NCI-H460 (cell line): Measurements from ENCODE around the gene NCOA5. TPM values are rescaled to one million over a fixed set of nuclear protein-coding genes. Genes with fewer than 3 reads are reported as not detected.
"Not testable (repeated sequence)": the region's sequence is repeated elsewhere in the genome, so short reads cannot be mapped to it uniquely, and the experiment has no call there.

Experiments used
- DNase-seq: peaks from one replicate; pipeline ENCODE4 v3.0.0-alpha.2; 2016; ENCODE audit warnings: low read depth; ENCODE audit errors: extremely low read depth
- total RNA-seq: library from RNA; depleted of rRNA; stranded (reverse); fragments of >200 nt; shearing (Covaris generic); gene quantifications from 2 replicates; pipeline ENCODE4 v1.2.3, GENCODE V29; 2014

NCOA5 gene
- total RNA-seq, 1 experiment from 2014 or later = 19.1 TPM

- DNase-seq = no peak
Measured at GRCh38 chr20:46121184-46121930, 31.6 kb upstream of the NCOA5 start.

- no peak for DNase-seq
Measured at GRCh38 chr20:46120136-46120535, 30.4 kb upstream of the NCOA5 start.

GRCh38 chr20:46119547-46119946 lies 29.8 kb upstream of the NCOA5 start:
- no peak for DNase-seq

GRCh38 chr20:46119028-46119546 lies 29.3 kb upstream of the NCOA5 start:
- no peak for DNase-seq

- DNase-seq = no peak
Measured at GRCh38 chr20:46118481-46119020, 28.8 kb upstream of the NCOA5 start.

- DNase-seq = peak; percentile 77
Measured at GRCh38 chr20:46117704-46118467, 28.1 kb upstream of the NCOA5 start, which contains the start of gene CD40. Gene CD40 (plus strand): TSS chr20:46118314. CDS start chr20:46118344, 30 bp downstream.

GRCh38 chr20:46114449-46114848 lies 24.7 kb upstream of the NCOA5 start:
- DNase-seq = no peak

GRCh38 chr20:46113113-46113470 lies 23.3 kb upstream of the NCOA5 start:
- DNase-seq = no peak

- DNase-seq = no peak
Measured at GRCh38 chr20:46112430-46113112, 22.8 kb upstream of the NCOA5 start.

GRCh38 chr20:46111836-46112212 lies 22.1 kb upstream of the NCOA5 start:
- no peak for DNase-seq

GRCh38 chr20:46111028-46111835 lies 21.5 kb upstream of the NCOA5 start:
- DNase-seq = no peak

GRCh38 chr20:46108976-46109375 lies 19.2 kb upstream of the NCOA5 start:
- no peak for DNase-seq

- DNase-seq = no peak
Measured at GRCh38 chr20:46108435-46108841, 18.7 kb upstream of the NCOA5 start.

GRCh38 chr20:46107061-46107460 lies 17.3 kb upstream of the NCOA5 start:
- no peak for DNase-seq

- no peak for DNase-seq
Measured at GRCh38 chr20:46104262-46104661, 14.5 kb upstream of the NCOA5 start.

GRCh38 chr20:46102940-46103339 lies 13.2 kb upstream of the NCOA5 start:
- DNase-seq = no peak

GRCh38 chr20:46101957-46102356 lies 12.2 kb upstream of the NCOA5 start:
- DNase-seq = no peak

- DNase-seq = no peak
Measured at GRCh38 chr20:46100988-46101387, 11.2 kb upstream of the NCOA5 start.

- not testable (repeated sequence) for DNase-seq
Measured at GRCh38 chr20:46100444-46100843, 10.7 kb upstream of the NCOA5 start.
